SK-N-SH treated with all-trans-retinoic acid at 6 μM for 48 hours (cell line): ENCODE data around the gene WRAP73.

ENCODE experiments used
- ATAC-seq: fragments of 200-7000 bp; cut with Tn5 transposase; 3 replicates; pipeline ENCODE4 v1.9.1; 2020; ENCODE audit warnings: mild to moderate bottlenecking, moderate library complexity
- BACH2 ChIP-seq: fragments of 250-450 bp; sonication (Bioruptor Pico); IDR thresholded peaks from 2 replicates; pipeline ENCODE4 v1.9.0; 2021; ENCODE audit warnings: mild to moderate bottlenecking, borderline replicate concordance
- CREB5 ChIP-seq: fragments of 250-450 bp; sonication (Bioruptor Pico); IDR thresholded peaks from 2 replicates; pipeline ENCODE4 v1.5.1; 2020; ENCODE audit warnings: low read depth, mild to moderate bottlenecking, moderate library complexity
- CSDC2 ChIP-seq: fragments of 250-450 bp; sonication (Bioruptor Pico); IDR thresholded peaks from 2 replicates; pipeline ENCODE4 v1.5.0; 2020; ENCODE audit warnings: mild to moderate bottlenecking, moderate library complexity
- CSRNP3 ChIP-seq: fragments of 250-450 bp; sonication (Bioruptor Pico); IDR thresholded peaks from 2 replicates; pipeline ENCODE4 v1.5.1; 2021; ENCODE audit warnings: mild to moderate bottlenecking, moderate library complexity
- GLIS3 ChIP-seq: fragments of 250-450 bp; sonication (Bioruptor Pico); IDR thresholded peaks from 2 replicates; pipeline ENCODE4 v1.5.0; 2020; ENCODE audit warnings: mild to moderate bottlenecking, moderate library complexity
- ISL1 ChIP-seq: fragments of 250-450 bp; sonication (Bioruptor Pico); IDR thresholded peaks from 2 replicates; pipeline ENCODE4 v2.1.2; 2022; ENCODE audit warnings: mild to moderate bottlenecking, moderate library complexity
- OSR1 ChIP-seq: fragments of 250-450 bp; sonication (Bioruptor Pico); IDR thresholded peaks from 2 replicates; pipeline ENCODE4 v1.8.0; 2022; ENCODE audit warnings: moderate library complexity, mild to moderate bottlenecking, inconsistent platforms
- PATZ1 ChIP-seq: fragments of 250-450 bp; sonication (Bioruptor Pico); IDR thresholded peaks from 2 replicates; pipeline ENCODE4 v1.8.0; 2020; ENCODE audit warnings: mild to moderate bottlenecking, moderate library complexity, borderline replicate concordance
- PPARA ChIP-seq: fragments of 250-450 bp; sonication (Bioruptor Pico); IDR thresholded peaks from 2 replicates; pipeline ENCODE4 v1.5.0; 2020; ENCODE audit warnings: mild to moderate bottlenecking, borderline replicate concordance
- RARB ChIP-seq: fragments of 250-450 bp; sonication (Bioruptor Pico); IDR thresholded peaks from 2 replicates; pipeline ENCODE4 v1.8.0; 2021; ENCODE audit warnings: mild to moderate bottlenecking, moderate library complexity
- SNAI2 ChIP-seq: fragments of 250-450 bp; sonication (Bioruptor Pico); IDR thresholded peaks from 2 replicates; pipeline ENCODE4 v1.5.0; 2020; ENCODE audit warnings: mild to moderate bottlenecking, moderate library complexity
- TCF4 ChIP-seq: fragments of 250-450 bp; sonication (Bioruptor Pico); IDR thresholded peaks from 2 replicates; pipeline ENCODE4 v1.8.0; 2021; ENCODE audit warnings: mild to moderate bottlenecking, moderate library complexity, borderline replicate concordance
- TOX ChIP-seq: fragments of 250-450 bp; sonication (Bioruptor Pico); IDR thresholded peaks from 2 replicates; pipeline ENCODE4 v1.8.0; 2021; ENCODE audit warnings: mild to moderate bottlenecking, moderate library complexity, borderline replicate concordance
- TSHZ2 ChIP-seq: fragments of 250-450 bp; sonication (Bioruptor Pico); IDR thresholded peaks from 2 replicates; pipeline ENCODE4 v1.5.0; 2020; ENCODE audit warnings: mild to moderate bottlenecking, moderate library complexity
- ZC3H10 ChIP-seq: fragments of 250-450 bp; sonication (Bioruptor Pico); IDR thresholded peaks from 2 replicates; pipeline ENCODE4 v1.5.1; 2021; ENCODE audit warnings: mild to moderate bottlenecking, moderate library complexity
- ZFP3 ChIP-seq: fragments of 250-450 bp; sonication (Bioruptor Pico); IDR thresholded peaks from 2 replicates; pipeline ENCODE4 v1.5.0; 2020; ENCODE audit warnings: mild to moderate bottlenecking, moderate library complexity
- ZFP30 ChIP-seq: fragments of 450-650 bp; formaldehyde crosslinking; IDR thresholded peaks from 2 replicates; pipeline ENCODE4 v1.5.0; 2022; ENCODE audit warnings: mild to moderate bottlenecking, moderate library complexity
- ZNF70 ChIP-seq: fragments of 450-650 bp; formaldehyde crosslinking; IDR thresholded peaks from 2 replicates; pipeline ENCODE4 v1.5.0; 2020; ENCODE audit warnings: mild to moderate bottlenecking, moderate library complexity
- ZNF8 ChIP-seq: fragments of 450-650 bp; formaldehyde crosslinking; IDR thresholded peaks from 2 replicates; pipeline ENCODE4 v1.5.0; 2020; ENCODE audit warnings: mild to moderate bottlenecking, moderate library complexity

The WRAP73 gene

GRCh38 chr1:3689138-3689750 lies 39.3 kb upstream of the WRAP73 start:
- TF ChIP-seq ZC3H10 (CRISPR knock-in tag) (no peak), ZFP3 (CRISPR knock-in tag) (no peak), ZNF70 (no peak), CREB5 (CRISPR knock-in tag) (no peak), CSRNP3 (no peak), GLIS3 (CRISPR knock-in tag) (no peak)
- no peak for ATAC-seq

GRCh38 chr1:3688356-3689137 lies 38.6 kb upstream of the WRAP73 start:
- ATAC-seq: no peak
- no peak for TF ChIP-seq TSHZ2 (CRISPR knock-in tag)
- TF ChIP-seq PPARA (CRISPR knock-in tag): no peak
- no peak for TF ChIP-seq TCF4 (CRISPR knock-in tag)
- no peak for TF ChIP-seq ZNF8 (CRISPR knock-in tag)

- ATAC-seq: no peak
- no peak for TF ChIP-seq TCF4 (CRISPR knock-in tag)
- no peak for TF ChIP-seq OSR1
- TF ChIP-seq RARB (CRISPR knock-in tag): no peak
- no peak for TF ChIP-seq CSRNP3
- no peak for TF ChIP-seq TSHZ2 (CRISPR knock-in tag)
- no peak for TF ChIP-seq TOX (CRISPR knock-in tag)
- TF ChIP-seq ZFP30 (CRISPR knock-in tag): no peak
- TF ChIP-seq ZC3H10 (CRISPR knock-in tag): no peak
- no peak for TF ChIP-seq PATZ1 (CRISPR knock-in tag)
- no peak for TF ChIP-seq PPARA (CRISPR knock-in tag)
- TF ChIP-seq SNAI2 (CRISPR knock-in tag): no peak
- TF ChIP-seq CREB5 (CRISPR knock-in tag): no peak
- no peak for TF ChIP-seq ZFP3 (CRISPR knock-in tag)
- TF ChIP-seq ISL1: no peak
- TF ChIP-seq BACH2: no peak
- TF ChIP-seq CSDC2: no peak
Observed at GRCh38 chr1:3687504-3687903, 37.6 kb upstream of the WRAP73 start.
